GM23338 (cell line): ENCODE results near the gene ROBO1. TPM values are rescaled to one million over a fixed set of nuclear protein-coding genes. Genes with fewer than 3 reads are reported as not detected.

ENCODE experiments used
- ATAC-seq: fragments of 200-7000 bp; cut with Tn5 transposase; 3 replicates; pipeline ENCODE4 v1.9.1; 2020
- DNase-seq: peaks from one replicate; pipeline ENCODE4 v3.0.0-alpha.2; 2015; ENCODE audit warnings: low spot score
- H2AFZ ChIP-seq: fragments of 200-600 bp; sonication (generic); 2 replicates; pipeline ENCODE4 v1.8.0; 2016; ENCODE audit warnings: antibody characterized with exemption, mild to moderate bottlenecking, moderate library complexity
- H3F3A ChIP-seq: fragments of 200-600 bp; sonication (generic); replicated peaks from 2 replicates; pipeline ENCODE4 v1.8.0; 2017; ENCODE audit warnings: antibody characterized with exemption, mixed run types, low read depth
- H3K27ac ChIP-seq: fragments of 200-600 bp; sonication (generic); 2 replicates; pipeline ENCODE4 v1.6.1; 2016; ENCODE audit warnings: low read depth
- H3K27me3 ChIP-seq: fragments of 200-600 bp; sonication (generic); 2 replicates; pipeline ENCODE4 v1.8.0; 2016; ENCODE audit warnings: mild to moderate bottlenecking, mixed run types, moderate library complexity; ENCODE audit not compliant: insufficient read depth
- H3K36me3 ChIP-seq: fragments of 200-600 bp; sonication (generic); 2 replicates; pipeline ENCODE4 v1.8.0; 2016; ENCODE audit warnings: mild to moderate bottlenecking; ENCODE audit not compliant: insufficient read depth
- H3K4me1 ChIP-seq: fragments of 200-600 bp; sonication (generic); 2 replicates; pipeline ENCODE4 v1.8.0; 2016; ENCODE audit warnings: mild to moderate bottlenecking, moderate library complexity; ENCODE audit not compliant: insufficient read depth
- H3K4me2 ChIP-seq: fragments of 200-600 bp; sonication (generic); 2 replicates; pipeline ENCODE4 v1.7.1; 2017; ENCODE audit warnings: mixed run types
- H3K4me3 ChIP-seq: fragments of 200-600 bp; sonication (generic); 2 replicates; pipeline ENCODE4 v1.6.1; 2016; ENCODE audit warnings: mixed run types
- H3K79me2 ChIP-seq: fragments of 200-600 bp; sonication (generic); replicated peaks from 2 replicates; pipeline ENCODE4 v1.8.0; 2017; ENCODE audit warnings: mild to moderate bottlenecking; ENCODE audit not compliant: insufficient read depth
- H3K9me2 ChIP-seq: fragments of 200-600 bp; sonication (generic); 2 replicates; pipeline ENCODE4 v1.8.0; 2017; ENCODE audit not compliant: insufficient read depth
- H4K20me1 ChIP-seq: fragments of 200-600 bp; sonication (generic); replicated peaks from 2 replicates; pipeline ENCODE4 v1.8.0; 2017; ENCODE audit warnings: mild to moderate bottlenecking; ENCODE audit not compliant: insufficient read depth
- H3K27ac Mint-ChIP-seq: 2 replicates; pipeline ENCODE4 v1.8.0; 2020; ENCODE audit warnings: inconsistent platforms, mild to moderate bottlenecking, moderate library complexity, mixed read lengths
- H3K27me3 Mint-ChIP-seq: 3 replicates; pipeline ENCODE4 v1.8.0; 2022; ENCODE audit warnings: low read depth, mild to moderate bottlenecking, moderate library complexity, mixed read lengths, inconsistent platforms; ENCODE audit not compliant: insufficient read depth, poor library complexity
- H3K36me3 Mint-ChIP-seq: 3 replicates; pipeline ENCODE4 v1.8.0; 2021; ENCODE audit warnings: low read depth, mild to moderate bottlenecking, inconsistent platforms, moderate library complexity, mixed read lengths
- H3K4me1 Mint-ChIP-seq: 3 replicates; pipeline ENCODE4 v1.8.0; 2020; ENCODE audit warnings: mild to moderate bottlenecking, inconsistent platforms, mixed read lengths
- H3K4me3 Mint-ChIP-seq: 3 replicates; pipeline ENCODE4 v1.8.0; 2021; ENCODE audit warnings: moderate library complexity, mild to moderate bottlenecking, inconsistent platforms, mixed read lengths
- H3K9me3 Mint-ChIP-seq: 3 replicates; pipeline ENCODE4 v1.8.0; 2020; ENCODE audit warnings: moderate library complexity, mild to moderate bottlenecking, inconsistent platforms, mixed read lengths
- CREB1 ChIP-seq: fragments of 250-450 bp; sonication (Bioruptor Pico); IDR thresholded peaks from 2 replicates; pipeline ENCODE4 v1.5.0; 2020; ENCODE audit warnings: low read depth, mild to moderate bottlenecking, moderate library complexity
- CTCF ChIP-seq, 2 experiments: fragments of 200-600 bp in 1 of 2; sonication (generic) in 1 of 2; conservative IDR thresholded peaks; 2 replicates each; pipeline versions ENCODE4 v1.5.1 to v1.6.1; 2016 to 2017; ENCODE audit warnings: antibody characterized with exemption in 2 of 2, low read depth in 2 of 2, mild to moderate bottlenecking in 2 of 2, moderate library complexity in 1 of 2
- EZH2 ChIP-seq: fragments of 200-600 bp; sonication (generic); IDR thresholded peaks from one replicate; pipeline ENCODE4 v1.8.0; 2017; ENCODE audit warnings: antibody characterized with exemption, mild to moderate bottlenecking, low read depth; ENCODE audit not compliant: unreplicated experiment
- EZH2phosphoT487 ChIP-seq: fragments of 200-600 bp; sonication (generic); IDR thresholded peaks from one replicate; pipeline ENCODE4 v1.8.1; 2018; ENCODE audit warnings: antibody characterized with exemption; ENCODE audit not compliant: unreplicated experiment
- JUNB ChIP-seq: IDR thresholded peaks from one replicate; pipeline ENCODE4 v1.6.1; 2016; ENCODE audit warnings: antibody characterized with exemption; ENCODE audit not compliant: unreplicated experiment
- POLR2AphosphoS5 ChIP-seq: IDR thresholded peaks from 2 replicates; pipeline ENCODE4 v1.6.1; 2016; ENCODE audit warnings: antibody characterized with exemption, low read depth
- REST ChIP-seq: IDR thresholded peaks from one replicate; pipeline ENCODE4 v1.6.1; 2018; ENCODE audit warnings: antibody characterized with exemption; ENCODE audit not compliant: unreplicated experiment
- STAT1 ChIP-seq: IDR thresholded peaks from one replicate; pipeline ENCODE4 v1.6.1; 2016; ENCODE audit warnings: antibody characterized with exemption; ENCODE audit not compliant: unreplicated experiment
- ZNF114 ChIP-seq: fragments of 250-450 bp; sonication (Bioruptor Pico); IDR thresholded peaks from 2 replicates; pipeline ENCODE4 v1.5.0; 2020; ENCODE audit warnings: mild to moderate bottlenecking, moderate library complexity
- ZNF331 ChIP-seq: fragments of 250-450 bp; sonication (Bioruptor Pico); IDR thresholded peaks from 2 replicates; pipeline ENCODE4 v1.5.0; 2020; ENCODE audit warnings: low read depth, mild to moderate bottlenecking, moderate library complexity
- ZNF462 ChIP-seq: fragments of 250-450 bp; sonication (Bioruptor Pico); IDR thresholded peaks from 2 replicates; pipeline ENCODE4 v1.5.0; 2020; ENCODE audit warnings: mild to moderate bottlenecking, moderate library complexity
- polyA plus RNA-seq: library from polyadenylated mRNA; unstranded; fragments of >200 nt; fragmentation: Nextera tagmentation; extraction: Ambion mirVana; gene quantifications from 2 replicates; pipeline ENCODE4 v1.2.1, GENCODE V29; 2016
- total RNA-seq: library from RNA; depleted of rRNA; stranded (reverse); fragments of >200 nt; shearing (Covaris generic); gene quantifications from 2 replicates; pipeline ENCODE4 v1.2.3, GENCODE V29; 2014

The ROBO1 gene
- total and polyA plus RNA-seq, 2 experiments from 2014 or later = 19.2 to 78.3 TPM

- no peaks in the 10 kb centered on the region for H3K36me3 ChIP-seq
- DNase-seq = no peak
- Mint-ChIP-seq H3K9me3 (no peaks in the 10 kb centered on the region), H3K27ac (no peak overlapping the region), H3K27me3 (peaks cover 4% of the 10 kb centered on the region), H3K4me1 (peaks cover 18% of the 10 kb centered on the region), H3K4me3 (no peak overlapping the region), H3K36me3 (no peaks in the 10 kb centered on the region)
- no peak overlapping the region for H3K4me2 ChIP-seq
- no peaks in the 10 kb centered on the region; the same call in 1 of the 2 replicates for H3K9me2 ChIP-seq
- ATAC-seq = no peak
- TF ChIP-seq ZNF114 (CRISPR knock-in tag) (no peak), CTCF (conservative IDR thresholded peaks at IDR 0.05; ENCODE audit: low read depth in 2 of 2) (no peak), POLR2AphosphoS5 (no peak), STAT1 (no peak), EZH2 (no peak), EZH2phosphoT487 (no peak), REST (no peak)
- H3K79me2 ChIP-seq = no peaks in the 10 kb centered on the region
- H4K20me1 ChIP-seq = no peaks in the 10 kb centered on the region
- H3K27me3 ChIP-seq = no peaks in the 10 kb centered on the region
- H3F3A ChIP-seq = no peaks in the 10 kb centered on the region
- no peak overlapping the region for H3K27ac ChIP-seq
- peaks cover 27% of the 10 kb centered on the region for H3K4me1 ChIP-seq
- H2AFZ ChIP-seq = no peak overlapping the region
- H3K4me3 ChIP-seq = no peak overlapping the region
Observed at GRCh38 chr3:79249701-79250100, 518.1 kb downstream of the ROBO1 start.

GRCh38 chr3:79247725-79248043, 520.1 kb downstream of the ROBO1 start:
- Mint-ChIP-seq H3K36me3 (peaks cover 6% of the 10 kb centered on the region), H3K4me1 (peaks cover 20% of the 10 kb centered on the region), H3K27me3 (peaks cover 4% of the 10 kb centered on the region), H3K9me3 (peaks cover 6% of the 10 kb centered on the region; the same call in 1 of the 3 replicates), H3K27ac (peak overlapping the region; percentile 76), H3K4me3 (no peak overlapping the region)
- Histone ChIP-seq H3K79me2 (no peaks in the 10 kb centered on the region), H3K27ac (no peak overlapping the region), H4K20me1 (no peaks in the 10 kb centered on the region), H3F3A (no peaks in the 10 kb centered on the region), H3K4me1 (peaks cover 29% of the 10 kb centered on the region), H3K36me3 (no peaks in the 10 kb centered on the region), H3K27me3 (no peaks in the 10 kb centered on the region), H3K4me2 (no peak overlapping the region), H3K9me2 (no peaks in the 10 kb centered on the region; the same call in 1 of the 2 replicates), H2AFZ (peak overlapping the region; percentile 26; the same call in 1 of the 2 replicates), H3K4me3 (no peak overlapping the region)
- DNase-seq (no peak), ATAC-seq (no peak)
- no peak for TF ChIP-seq STAT1
- no peak for TF ChIP-seq POLR2AphosphoS5
- TF ChIP-seq JUNB = no peak
- no peak for TF ChIP-seq EZH2
- TF ChIP-seq ZNF331 (CRISPR knock-in tag) = no peak
- TF ChIP-seq CREB1 (CRISPR knock-in tag) = no peak
- no peak for TF ChIP-seq EZH2phosphoT487
- TF ChIP-seq ZNF114 (CRISPR knock-in tag) = no peak
- TF ChIP-seq ZNF462 = no peak
